CD4-positive, alpha-beta T cell treated with Interleukin-2 at 100 ng/mL for 4 hours (primary cell): ENCODE results near the gene SHCBP1L.

ENCODE experiments used
- DNase-seq: peaks from one replicate; pipeline ENCODE4 v3.0.0-alpha.2; 2020; ENCODE audit warnings: low spot score

The SHCBP1L gene

DNA sequence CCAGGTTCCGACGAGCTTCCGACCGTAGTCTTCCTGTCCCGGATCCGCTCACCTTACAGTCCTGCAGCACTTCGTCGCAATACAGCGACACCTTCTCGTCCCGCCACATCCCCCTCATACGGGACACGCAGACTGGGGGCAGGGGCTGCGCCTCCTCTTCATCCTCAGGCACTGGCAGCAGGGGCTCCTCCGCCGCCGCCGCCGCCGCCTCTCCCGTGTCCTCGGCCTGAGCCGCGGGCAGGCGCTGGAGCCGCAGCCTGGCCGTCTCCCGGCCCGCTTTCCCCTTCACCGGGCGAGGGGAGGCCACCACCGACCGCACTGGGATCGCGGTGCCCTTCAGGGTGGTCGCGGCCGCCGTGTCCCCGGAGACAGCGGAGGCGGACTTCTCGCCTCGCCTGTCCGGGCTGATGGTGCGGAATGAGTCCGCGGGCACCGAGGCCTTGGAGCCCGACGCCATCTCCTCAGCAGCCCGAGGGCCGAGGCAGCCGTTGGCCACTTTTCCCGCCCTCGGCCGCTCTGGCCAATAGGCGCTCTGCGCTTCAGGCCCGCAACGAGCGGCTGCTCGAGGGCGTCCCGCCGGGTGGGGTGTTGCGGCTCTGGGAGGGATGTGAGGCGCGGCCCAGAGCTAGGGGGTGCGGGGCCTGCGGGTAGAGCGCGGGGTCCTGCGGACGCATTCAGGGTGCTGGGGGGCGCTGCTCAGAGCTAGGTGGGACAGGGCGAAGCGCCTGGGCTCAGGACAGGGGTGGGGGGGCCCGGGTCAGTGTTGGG lies at the start of gene SHCBP1L:
SHCBP1L (minus strand) TSS at position 490 of the 768 bp plus-strand sequence; CDS start at position 457, 33 bp downstream.
- DNase-seq, result no peak

DNA sequence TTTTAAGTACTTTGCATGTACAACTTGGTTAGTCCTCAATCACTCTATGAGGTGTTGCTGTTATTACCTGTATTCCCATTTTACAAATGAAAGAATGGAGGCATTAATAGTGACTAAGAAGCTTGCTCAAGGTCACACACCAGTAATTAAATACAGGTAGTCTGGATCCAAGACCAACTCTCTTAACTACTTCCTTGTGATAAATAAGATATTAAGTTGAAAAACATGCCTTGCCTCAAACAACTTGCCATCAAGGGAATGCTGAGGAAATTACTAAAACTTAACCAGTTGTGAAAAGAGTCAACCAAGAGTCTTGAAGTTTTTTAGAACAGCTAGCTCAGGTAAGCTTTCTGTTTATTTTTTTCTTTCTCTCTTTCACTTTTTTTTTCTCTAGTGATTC lies 49.3 kb upstream of the SHCBP1L start:
- DNase-seq, result no peak

DNA sequence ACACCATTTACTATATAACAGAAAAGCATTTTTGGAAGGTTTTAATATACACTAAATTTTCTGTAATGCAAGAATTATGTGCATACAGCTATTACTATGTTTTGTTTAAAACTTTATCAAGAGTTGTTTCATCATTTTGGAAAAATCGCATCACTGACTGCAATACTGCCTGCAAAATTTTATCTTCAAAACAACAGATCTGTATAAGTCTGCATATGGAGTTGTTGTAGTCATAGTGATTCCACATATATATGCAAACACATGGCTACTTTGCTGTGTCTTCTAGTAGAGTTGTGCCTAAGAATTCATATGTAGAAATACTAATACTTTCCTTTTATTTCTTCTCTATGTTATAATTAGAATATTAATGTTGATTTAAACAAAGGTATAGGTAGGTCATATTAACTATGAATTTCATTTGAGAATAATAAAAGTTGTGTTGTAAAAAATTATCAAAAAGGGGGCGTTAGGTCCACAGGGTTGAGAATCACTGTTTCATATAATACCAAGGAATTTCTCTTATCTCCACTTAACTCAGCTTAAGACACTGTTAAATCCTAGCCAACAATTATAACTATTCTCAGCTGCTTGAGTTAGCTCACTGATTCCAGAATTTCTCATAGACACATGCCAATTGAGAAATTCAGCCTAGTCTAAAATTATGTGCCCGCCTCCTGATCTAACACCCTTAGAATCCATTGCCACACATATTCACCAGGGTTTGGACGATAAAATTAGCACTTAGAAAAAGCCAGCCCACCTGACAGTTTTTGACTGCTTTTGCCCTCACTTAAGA lies 47.4 kb upstream of the SHCBP1L start:
- DNase-seq, result no peak

DNA sequence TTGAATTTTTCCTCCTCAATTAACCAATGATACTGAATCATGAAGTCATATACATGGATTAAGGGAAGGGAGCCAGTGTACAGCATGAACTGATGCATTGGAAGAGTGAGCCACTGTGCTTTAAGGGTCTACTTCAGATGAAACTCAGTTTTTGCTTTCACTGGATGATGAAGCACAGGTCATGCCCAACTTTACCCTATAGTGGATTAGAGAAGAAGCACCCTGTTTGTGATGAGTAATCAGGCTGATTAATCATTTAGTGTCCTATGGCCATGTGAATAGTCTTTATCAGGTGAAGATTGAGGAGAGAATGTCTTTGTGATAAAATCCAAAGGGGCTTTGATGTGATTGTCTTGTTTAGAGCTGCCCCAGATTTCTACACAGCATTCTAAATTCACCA lies 45.5 kb upstream of the SHCBP1L start:
- no peak for DNase-seq

DNA sequence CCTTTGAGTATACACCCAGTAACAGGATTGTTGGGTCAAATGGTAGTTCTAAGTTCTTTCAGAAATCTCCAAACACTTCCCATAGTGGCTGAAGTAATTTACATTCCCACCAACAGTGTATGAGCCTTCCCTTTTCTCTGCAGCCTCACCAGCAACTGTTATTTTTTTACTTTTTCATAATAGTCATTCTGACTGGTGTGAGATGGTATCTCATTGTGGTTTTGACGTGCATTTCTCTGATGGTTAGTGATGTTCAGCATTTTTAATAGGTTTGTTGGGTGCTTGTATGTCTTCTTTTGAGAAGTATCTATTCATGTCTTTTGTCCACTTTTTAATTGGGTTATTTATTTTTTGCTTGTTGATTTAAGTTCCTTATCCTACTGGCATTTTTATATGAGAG lies 43.9 kb upstream of the SHCBP1L start:
- DNase-seq, result no peak

DNA sequence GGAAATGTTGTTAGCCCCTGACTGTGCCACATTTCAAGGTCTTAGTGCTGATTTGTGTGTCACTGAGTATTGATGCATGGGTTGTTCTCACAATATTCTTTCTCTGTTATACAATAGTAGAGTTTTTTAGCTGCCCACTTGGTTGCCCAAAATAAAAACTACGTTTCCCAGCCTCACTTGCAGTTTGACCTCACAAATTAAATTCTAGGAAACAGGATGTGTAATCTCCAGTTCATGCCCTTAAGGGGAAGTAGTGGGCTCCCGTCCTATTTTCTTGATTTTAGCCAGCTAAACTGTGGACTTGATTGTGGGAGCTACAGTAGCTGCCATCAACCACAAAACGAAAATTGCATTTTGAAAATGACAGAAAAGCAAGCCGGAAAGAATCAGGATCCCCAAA lies 42.9 kb upstream of the SHCBP1L start:
- no peak for DNase-seq

DNA sequence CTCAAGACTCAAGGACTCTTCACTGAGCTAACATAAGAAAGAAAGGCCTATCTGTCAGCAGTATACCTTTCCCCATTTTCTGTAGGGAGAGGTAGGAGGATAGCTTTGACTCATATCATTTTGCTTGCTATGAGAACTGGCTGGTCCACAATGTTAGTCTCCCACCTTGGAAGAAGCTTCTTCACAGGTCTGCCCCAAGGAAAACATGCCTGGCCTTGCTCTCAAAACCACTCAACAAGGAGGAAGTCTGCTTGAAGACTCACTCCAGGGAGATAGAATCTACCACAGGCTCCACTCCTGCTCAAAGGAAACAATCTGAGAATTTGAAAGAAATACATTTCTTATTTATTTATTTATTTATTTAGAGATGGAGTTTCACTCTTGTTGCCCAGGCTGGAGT lies 40.8 kb upstream of the SHCBP1L start:
- no peak for DNase-seq

DNA sequence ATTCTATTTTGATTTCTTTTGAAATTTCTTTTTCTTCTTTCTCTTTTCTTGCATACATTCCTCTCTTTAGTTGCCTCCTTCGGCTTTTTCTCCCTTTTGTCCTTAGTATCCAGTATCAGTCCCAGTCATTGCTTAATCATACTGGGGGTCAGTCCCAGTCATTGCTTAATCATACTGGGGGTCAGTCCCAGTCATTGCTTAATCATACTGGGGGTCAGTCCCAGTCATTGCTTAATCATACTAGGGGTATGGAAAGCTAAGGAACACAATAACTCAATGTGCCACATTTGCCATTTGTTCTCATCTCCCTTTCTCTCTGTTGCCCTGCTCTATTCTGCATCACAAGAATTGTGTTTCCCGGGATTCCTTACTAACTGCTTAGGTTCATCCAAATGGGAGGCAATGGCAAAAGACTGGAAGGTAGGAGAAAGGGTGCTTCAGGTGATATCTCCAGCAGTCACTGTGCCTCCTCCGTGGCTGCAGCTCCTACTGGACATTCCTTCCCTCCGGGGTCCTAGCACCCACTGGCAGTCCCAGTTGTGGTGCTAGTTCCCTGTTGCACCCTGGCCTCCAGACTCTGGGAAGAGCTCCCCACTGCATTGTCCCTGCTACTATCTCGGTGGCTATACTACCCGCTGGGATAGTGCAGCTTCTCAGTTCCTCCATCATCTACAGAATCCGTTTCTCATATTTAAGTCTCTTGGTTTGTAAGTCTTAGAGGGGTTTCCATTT lies 37.6 kb upstream of the SHCBP1L start:
- DNase-seq, result no peak

DNA sequence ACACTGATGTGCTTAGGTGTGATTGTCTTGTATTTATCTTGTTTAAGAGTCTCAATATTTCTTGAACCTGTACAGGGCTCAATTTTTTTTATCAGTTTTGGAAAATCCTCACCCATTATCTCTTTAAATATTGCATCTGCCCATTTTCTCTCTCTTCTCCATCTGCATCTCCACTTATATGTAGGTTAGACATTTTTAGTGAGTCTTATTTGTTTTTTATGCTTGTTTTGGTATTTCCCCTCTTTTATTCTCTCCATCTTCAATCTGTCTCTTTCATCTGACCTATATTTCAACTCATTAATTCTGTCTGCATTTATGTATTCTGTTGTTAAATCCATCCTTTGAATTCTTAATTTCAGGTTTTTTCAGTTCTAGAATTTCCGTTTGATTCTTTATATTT lies 32.9 kb upstream of the SHCBP1L start:
- DNase-seq, result no peak

DNA sequence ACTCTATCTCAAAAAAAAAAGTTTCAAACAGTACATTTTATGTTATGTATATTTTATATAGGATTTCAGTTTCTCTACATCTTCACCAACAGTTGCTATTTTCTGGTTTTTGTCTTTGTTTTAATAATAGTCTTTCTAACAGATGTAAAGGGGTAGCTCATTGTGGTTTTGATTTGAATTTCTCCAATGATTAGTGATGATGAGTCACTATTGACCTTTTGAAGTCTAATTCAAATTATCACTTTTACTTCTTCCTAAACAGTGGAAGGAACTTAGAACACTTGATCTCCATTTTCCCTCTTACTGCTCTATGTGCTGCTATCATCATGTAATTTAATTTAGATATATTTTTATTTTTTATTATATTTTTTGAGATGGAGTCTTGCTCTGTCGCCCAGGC lies 31.7 kb upstream of the SHCBP1L start:
- DNase-seq, result no peak

DNA sequence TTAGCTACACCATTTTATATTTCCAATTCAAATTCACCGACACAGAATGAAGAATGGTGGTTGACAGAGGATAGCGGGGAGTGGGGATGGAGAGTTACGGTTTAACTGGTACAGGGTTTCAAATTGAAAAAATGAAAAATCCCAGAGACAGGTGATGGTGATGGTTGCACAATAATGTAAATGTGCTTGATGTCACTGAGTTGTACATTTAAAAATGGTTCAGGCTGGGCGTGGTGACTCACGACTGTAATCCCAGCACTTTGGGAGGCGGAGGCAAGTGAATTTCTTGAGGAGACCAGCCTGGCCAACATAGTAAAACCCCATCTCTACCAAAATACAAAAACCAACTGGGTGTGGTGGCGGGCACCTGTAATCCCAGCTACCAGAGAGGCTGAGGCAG lies 31.2 kb upstream of the SHCBP1L start:
- no peak for DNase-seq

DNA sequence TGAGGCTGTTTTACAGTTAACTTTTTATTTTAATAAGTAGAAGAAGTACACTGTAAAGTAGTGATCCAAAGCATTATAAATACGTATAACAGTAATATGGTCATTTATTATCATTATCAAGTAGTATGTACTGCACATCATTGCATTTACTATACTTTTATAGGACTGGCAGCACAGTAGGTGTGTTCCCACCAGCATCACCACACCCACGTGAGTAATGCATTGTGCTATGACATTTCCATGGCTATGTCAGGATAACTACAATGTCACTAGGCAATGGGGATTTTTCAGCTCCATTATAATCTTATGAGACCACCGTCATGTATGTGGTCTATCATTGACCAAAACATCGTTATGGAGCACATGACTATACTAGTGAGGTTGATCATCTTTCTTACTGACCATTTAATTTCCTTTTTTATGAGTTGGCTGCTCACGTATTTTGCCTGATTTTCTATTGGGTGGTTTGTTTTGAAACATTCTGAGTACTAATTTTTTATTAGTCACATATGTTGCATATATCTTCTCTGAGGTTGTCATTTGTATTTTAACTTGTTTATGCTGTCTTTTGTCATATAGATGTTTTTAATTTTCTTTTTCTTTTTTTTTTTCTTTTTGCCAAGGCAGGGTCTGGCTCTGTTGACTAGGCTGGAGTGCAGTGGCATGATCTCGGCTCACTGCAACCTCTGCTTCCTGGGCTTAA lies 25.3 kb upstream of the SHCBP1L start:
- DNase-seq, result no peak

DNA sequence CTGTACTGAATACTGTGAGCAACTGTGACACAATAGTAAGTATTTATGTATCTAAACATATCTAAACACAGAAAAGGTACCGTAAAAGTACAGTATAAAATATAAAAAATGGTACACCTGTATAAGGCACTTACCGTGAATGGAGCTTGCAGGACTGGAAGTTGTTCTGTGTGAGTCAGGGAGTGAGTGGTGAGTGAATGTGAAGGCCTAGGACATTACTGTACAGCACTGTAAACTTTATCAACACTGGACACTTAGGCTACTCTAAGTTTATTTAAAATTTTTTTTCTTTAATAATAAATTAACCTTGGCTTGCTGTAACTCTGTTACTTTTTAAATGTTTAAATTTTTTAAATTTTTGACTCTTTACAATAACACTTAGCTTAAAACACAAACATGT lies 24.5 kb upstream of the SHCBP1L start:
- DNase-seq, result no peak

DNA sequence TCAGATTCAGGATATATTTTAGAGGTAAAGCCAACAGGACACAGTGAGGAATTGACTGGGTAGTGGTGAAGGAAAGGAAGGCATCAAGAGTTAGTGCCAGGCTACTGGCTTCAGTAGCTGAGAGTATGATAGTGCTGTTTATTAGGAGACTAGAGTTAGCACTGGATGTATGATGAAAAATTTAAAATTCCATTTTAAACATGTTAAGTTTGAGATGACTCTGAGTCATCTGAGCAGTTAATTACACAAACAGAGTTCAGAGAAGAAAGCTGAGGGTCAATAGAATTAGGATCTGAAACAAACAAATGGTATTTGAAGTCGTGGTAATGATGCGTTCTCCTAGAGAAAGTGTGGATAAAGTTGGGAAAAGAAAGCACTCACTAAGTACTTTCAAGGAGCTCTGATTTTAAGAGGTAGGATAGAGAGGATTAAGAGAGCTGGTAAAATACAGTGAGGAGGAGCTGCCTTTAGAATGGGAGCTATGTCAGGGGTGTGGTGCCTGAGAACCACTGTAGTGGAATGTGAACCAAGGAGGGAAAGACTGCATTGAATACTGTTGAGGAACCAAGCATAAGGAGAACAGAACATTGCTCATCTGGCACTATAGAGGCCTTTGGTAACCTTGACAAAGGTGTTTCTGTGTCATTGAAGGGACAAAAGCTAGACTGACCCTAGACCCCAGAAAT lies 21.7 kb upstream of the SHCBP1L start:
- DNase-seq, result no peak

DNA sequence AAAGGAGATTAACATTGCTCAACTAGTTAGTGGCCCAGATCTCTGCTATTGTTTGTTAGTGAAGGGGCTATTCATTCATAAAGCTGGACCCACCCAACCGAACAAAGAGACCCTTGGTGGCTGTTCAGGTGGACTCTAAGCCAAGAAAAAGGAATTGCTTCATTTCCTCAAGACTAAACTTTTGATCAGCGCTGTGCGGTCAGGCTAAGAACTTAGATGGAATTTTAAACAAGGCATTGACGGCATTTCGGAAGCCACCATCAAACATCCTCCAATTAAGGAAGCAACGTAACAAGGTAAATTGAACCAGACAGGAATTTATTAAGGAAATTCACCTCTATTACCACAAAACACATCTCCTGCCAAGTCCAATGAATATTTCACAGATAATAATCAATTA lies 19.9 kb upstream of the SHCBP1L start:
- no peak for DNase-seq

DNA sequence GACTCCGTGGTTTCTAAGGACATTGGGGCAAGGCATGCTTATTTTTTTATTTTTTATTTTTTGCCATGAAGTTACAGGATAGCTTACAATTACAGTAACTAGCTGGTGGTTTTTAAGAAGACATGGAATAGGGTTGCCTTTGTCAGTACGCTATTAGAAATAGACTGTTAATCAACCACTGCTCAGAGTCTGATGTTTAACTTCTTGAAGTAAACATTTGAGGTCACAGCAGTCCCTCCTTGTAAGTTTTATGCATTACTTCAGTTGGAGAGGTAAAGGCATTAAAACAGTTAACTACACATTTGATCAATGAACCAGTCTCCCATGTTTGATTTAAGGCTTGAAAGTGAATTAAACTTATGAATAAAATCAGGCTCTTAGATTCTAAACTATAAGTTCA lies 19.3 kb upstream of the SHCBP1L start:
- no peak for DNase-seq

DNA sequence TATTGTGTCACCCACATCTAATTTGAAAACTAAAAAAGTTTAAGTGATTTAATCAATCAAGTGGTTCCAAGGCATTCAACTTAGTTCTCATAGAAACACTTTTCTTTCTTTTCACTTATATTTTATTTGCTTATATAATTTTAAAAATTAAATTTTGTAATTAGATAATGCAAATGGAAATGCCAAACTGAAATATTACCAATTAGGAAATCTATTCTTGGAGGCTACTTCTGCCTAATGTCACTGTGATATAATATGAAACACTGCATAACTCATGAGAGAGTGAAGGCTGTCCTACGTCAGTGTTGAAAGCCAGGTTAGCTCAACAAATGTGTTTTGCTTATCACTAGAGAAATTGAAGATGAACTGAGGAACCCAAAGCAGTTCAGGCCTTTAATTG lies 18.3 kb upstream of the SHCBP1L start:
- DNase-seq, result no peak

DNA sequence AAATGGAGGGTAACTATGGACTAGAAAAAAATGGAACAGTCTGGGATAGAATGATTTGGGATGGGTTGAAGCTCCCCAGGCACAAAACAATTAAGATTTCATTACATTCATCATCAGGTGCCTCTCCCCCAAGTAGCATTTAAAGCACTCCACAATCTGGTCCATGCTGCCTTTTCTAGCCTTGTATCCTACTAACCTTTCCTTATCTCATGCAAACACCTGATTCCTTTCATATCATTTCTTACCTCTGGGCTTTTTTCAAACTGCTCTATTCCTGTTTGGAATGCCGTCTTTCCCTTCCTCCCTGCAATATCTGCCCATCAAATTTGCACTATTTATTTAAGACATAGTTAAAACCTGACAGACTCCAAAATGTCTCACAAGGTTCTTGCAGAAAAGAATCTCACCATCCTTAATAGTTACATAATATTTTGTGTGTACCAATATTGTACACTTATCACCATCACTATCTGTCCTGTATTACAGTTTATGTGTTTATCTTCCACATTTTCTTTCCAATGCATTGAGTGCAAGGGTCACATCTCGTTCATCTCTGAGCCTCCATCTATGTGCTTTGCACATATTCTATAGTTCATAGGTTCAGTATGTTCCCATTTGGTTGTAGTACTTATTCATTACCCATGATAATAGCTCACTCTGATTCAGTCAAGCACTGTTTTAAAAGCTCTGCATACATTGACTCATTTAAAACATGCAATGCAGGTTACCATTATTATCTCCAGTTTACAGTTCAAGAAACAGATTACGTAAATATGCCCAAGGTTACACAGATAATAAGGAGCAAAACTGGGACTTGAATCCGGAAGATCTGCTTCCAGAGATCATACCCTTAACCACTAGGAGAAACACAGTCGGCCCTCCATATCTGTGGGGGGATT lies 16.1 kb upstream of the SHCBP1L start:
- DNase-seq, result no peak

DNA sequence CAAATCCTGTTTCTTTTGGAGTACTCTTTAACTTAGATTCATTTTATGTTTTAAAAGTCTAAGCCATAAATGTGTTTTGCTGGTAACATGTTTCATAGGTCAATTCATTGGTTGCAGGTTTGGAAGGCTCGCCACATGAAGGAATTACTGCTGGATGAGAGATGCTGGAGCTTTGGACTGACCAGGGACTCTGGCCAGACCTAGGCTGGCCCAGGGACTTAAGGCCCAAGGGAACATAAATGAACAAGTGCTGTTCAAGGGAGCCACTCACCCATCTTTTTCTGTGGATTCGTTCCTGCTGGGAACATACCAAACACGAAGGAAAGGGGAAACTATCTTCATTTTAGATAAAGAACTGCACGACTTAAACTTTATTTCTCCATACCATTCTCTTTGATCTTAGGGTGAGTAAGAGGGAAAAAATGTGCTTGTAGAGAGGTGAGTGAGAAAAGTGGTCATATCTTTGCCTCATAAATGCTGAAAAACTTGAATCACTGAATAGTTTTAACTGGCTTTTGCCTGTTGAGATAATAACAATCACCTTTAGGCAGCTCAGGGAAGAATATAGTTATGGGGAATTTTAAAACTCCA lies 15.3 kb upstream of the SHCBP1L start:
- no peak for DNase-seq

DNA sequence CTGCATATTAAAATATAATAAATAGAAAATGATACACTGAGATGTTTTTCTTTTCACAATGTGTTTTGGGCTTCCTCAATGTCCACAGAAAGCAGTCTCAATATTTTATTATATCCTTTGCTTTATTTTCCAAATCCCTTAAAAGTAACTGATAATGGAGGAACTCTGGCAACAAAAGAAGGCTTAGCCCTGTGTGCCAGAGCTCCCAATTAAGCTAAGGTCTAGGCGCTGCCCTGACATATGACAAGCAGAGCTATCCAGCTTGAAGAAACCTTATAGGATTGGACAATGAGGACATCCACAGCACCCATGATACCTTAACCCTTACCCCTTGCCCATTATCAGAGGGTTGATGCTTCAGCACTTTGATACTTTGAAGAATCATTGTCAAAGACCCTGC lies 12.9 kb upstream of the SHCBP1L start:
- no peak for DNase-seq
